Body of pancreas (tissue), 4 donors: Measurements from ENCODE around the gene C1QTNF6.

Experiments used
- CTCF ChIP-seq, 7 experiments: fragments of 450-650 bp in 4 of 7; fragments of 200-600 bp in 3 of 7; sonication (generic) in 3 of 7; IDR thresholded peaks; one replicate each; pipeline ENCODE4 v1.5.1; 2016 to 2019; ENCODE audit warnings: antibody characterized with exemption in 7 of 7
- POLR2A ChIP-seq, 3 donors: fragments of 450-650 bp; IDR thresholded peaks; one replicate each; pipeline ENCODE4 v1.6.1; 2016; ENCODE audit warnings: antibody characterized with exemption in 3 of 3, mild to moderate bottlenecking in 2 of 3

- TF ChIP-seq CTCF (IDR thresholded peaks at IDR 0.05) (no peak), POLR2A (IDR thresholded peaks at IDR 0.05) (no peak)
These were observed 3.1 kb downstream of the C1QTNF6 start for GRCh38 chr22:37184816-37185541.
